K562 (cell line): ENCODE measurements around the gene DAGLA. TPM values are rescaled to one million over a fixed set of nuclear protein-coding genes. Genes with fewer than 3 reads are reported as not detected.
A peak's percentile ranks its signal among the peaks of the same experiment; 100 is the strongest.

ENCODE experiments used
- CBX1 ChIP-seq: sonication (generic); IDR thresholded peaks from 2 replicates; pipeline ENCODE4 v1.6.1; 2016; ENCODE audit warnings: antibody characterized with exemption, low read depth, mild to moderate bottlenecking
- HNRNPL ChIP-seq: fragments of 200-400 bp; formaldehyde crosslinking; IDR thresholded peaks from 2 replicates; pipeline ENCODE4 v1.6.1; 2017; ENCODE audit warnings: low read depth, mild to moderate bottlenecking, low read length
- REST ChIP-seq, 2 experiments: fragments of 450-650 bp; formaldehyde crosslinking in 1 of 2; IDR thresholded peaks; 2 replicates each; pipeline versions ENCODE4 v1.4.0 to v1.6.1; 2014 to 2020; ENCODE audit warnings: mild to moderate bottlenecking in 2 of 2, borderline replicate concordance in 1 of 2, low read depth in 1 of 2
- SRF ChIP-seq, 2 experiments: fragments of 250-450, 450-650 bp in 1 of 2; sonication (Bioruptor Pico) in 1 of 2; sonication (generic) in 1 of 2; formaldehyde crosslinking; IDR thresholded peaks; 2 replicates each; pipeline versions ENCODE4 v1.5.0 to v1.5.1; 2020 to 2022; ENCODE audit warnings: mild to moderate bottlenecking in 1 of 2, missing genetic modification reagents in 1 of 2
- THAP12 ChIP-seq: fragments of 250-450 bp; sonication (Bioruptor Pico); IDR thresholded peaks from 2 replicates; pipeline ENCODE4 v1.9.0; 2021; ENCODE audit warnings: mild to moderate bottlenecking, inconsistent platforms
- ZNF146 ChIP-seq: IDR thresholded peaks from one replicate; pipeline ENCODE4 v1.6.1; 2018; ENCODE audit warnings: missing compliant biosample characterization; ENCODE audit not compliant: unreplicated experiment
- ZNF184 ChIP-seq: sonication (generic); formaldehyde crosslinking; IDR thresholded peaks from 2 replicates; pipeline ENCODE4 v1.5.0; 2020; ENCODE audit warnings: missing genetic modification reagents
- ZNF280B ChIP-seq: fragments of 250-450 bp; sonication (Bioruptor Pico); IDR thresholded peaks from 2 replicates; pipeline ENCODE4 v1.5.1; 2021; ENCODE audit warnings: mild to moderate bottlenecking
- polyA plus RNA-seq, 8 experiments: library from polyadenylated mRNA; depleted of rRNA in 4 of 8; stranded (reverse) in 5 of 8; unstranded in 3 of 8; fragments of >200 nt; fragmentation: Nextera tagmentation in 2 of 8; fragmentation: Illumina TruSeq in 1 of 8; extraction: Ambion mirVana in 2 of 8; extraction: Trizol in 1 of 8; gene quantifications; 2 replicates each; pipeline versions ENCODE4 v1.2.1 to v1.2.3, GENCODE V29; 2011 to 2014; ENCODE audit warnings: inconsistent platforms in 1 of 8, missing spikeins in 1 of 8
- total RNA-seq, 7 experiments: library from RNA; depleted of rRNA in 6 of 7; stranded (reverse); fragments of >200 nt in 6 of 7; fragmentation: Illumina TruSeq in 2 of 7; extraction: Trizol in 2 of 7; gene quantifications; 2 replicates each; pipeline versions ENCODE4 v1.2.1 to v1.2.3, GENCODE V29; 2011 to 2021; ENCODE audit warnings: low replicate concordance in 1 of 7
- TF ChIP-seq, protein P1 (sequence below), 2 experiments: fragments of 450-650 bp in 1 of 2; IDR thresholded peaks; 2 replicates each; pipeline ENCODE4 v1.6.1; 2011 to 2017; ENCODE audit warnings: low read depth in 2 of 2, antibody characterized with exemption in 1 of 2, borderline replicate concordance in 1 of 2, low read length in 1 of 2, mild to moderate bottlenecking in 1 of 2, mixed read lengths in 1 of 2; ENCODE audit not compliant: control insufficient read depth in 1 of 2

The DAGLA gene
- total and polyA plus RNA-seq, 9 of the 15 experiments (the other 6 are each of a cell fraction or from before 2014, with no cell fraction given) = 0.03 to 0.16 (median 0.04) TPM; not detected in 4

- TF ChIP-seq REST (IDR thresholded peaks at IDR 0.05; ENCODE audit: borderline replicate concordance) (peak; percentile 95), REST (CRISPR knock-in tag; IDR thresholded peaks at IDR 0.05; ENCODE audit: low read depth) (no peak), ZNF280B (CRISPR knock-in tag) (no peak), ZNF146 (no peak), SRF (CRISPR knock-in tag; IDR thresholded peaks at IDR 0.05) (peak in 1 of 2 experiments; percentile 46; a peak in 1 of 4 replicates), THAP12 (no peak), ZNF184 (no peak), CBX1 (no peak), HNRNPL (no peak)
- TF ChIP-seq, protein P1, sequence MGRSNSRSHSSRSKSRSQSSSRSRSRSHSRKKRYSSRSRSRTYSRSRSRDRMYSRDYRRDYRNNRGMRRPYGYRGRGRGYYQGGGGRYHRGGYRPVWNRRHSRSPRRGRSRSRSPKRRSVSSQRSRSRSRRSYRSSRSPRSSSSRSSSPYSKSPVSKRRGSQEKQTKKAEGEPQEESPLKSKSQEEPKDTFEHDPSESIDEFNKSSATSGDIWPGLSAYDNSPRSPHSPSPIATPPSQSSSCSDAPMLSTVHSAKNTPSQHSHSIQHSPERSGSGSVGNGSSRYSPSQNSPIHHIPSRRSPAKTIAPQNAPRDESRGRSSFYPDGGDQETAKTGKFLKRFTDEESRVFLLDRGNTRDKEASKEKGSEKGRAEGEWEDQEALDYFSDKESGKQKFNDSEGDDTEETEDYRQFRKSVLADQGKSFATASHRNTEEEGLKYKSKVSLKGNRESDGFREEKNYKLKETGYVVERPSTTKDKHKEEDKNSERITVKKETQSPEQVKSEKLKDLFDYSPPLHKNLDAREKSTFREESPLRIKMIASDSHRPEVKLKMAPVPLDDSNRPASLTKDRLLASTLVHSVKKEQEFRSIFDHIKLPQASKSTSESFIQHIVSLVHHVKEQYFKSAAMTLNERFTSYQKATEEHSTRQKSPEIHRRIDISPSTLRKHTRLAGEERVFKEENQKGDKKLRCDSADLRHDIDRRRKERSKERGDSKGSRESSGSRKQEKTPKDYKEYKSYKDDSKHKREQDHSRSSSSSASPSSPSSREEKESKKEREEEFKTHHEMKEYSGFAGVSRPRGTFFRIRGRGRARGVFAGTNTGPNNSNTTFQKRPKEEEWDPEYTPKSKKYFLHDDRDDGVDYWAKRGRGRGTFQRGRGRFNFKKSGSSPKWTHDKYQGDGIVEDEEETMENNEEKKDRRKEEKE (IDR thresholded peaks at IDR 0.05; ENCODE audit: borderline replicate concordance in 1 of 2, control insufficient read depth in 1 of 2, low read depth in 2 of 2, low read length in 1 of 2) = no peak
These were observed 53.2 kb downstream of the DAGLA start (continued) for GRCh38 chr11:61733120-61733978.
